GM12892 (cell line): ENCODE data around the gene RNF183.

ENCODE experiments used
- POLR2A ChIP-seq: IDR thresholded peaks from 2 replicates; pipeline ENCODE4 v1.6.1; 2011; ENCODE audit warnings: low read depth, low read length, control low read depth
- POLR2AphosphoS5 ChIP-seq: IDR thresholded peaks from 2 replicates; pipeline ENCODE4 v1.6.1; 2011; ENCODE audit warnings: low read depth, low read length, control low read depth
- TAF1 ChIP-seq: IDR thresholded peaks from 2 replicates; pipeline ENCODE4 v1.6.1; 2011; ENCODE audit warnings: low read depth, mild to moderate bottlenecking, control low read depth, low read length, borderline replicate concordance

DNA sequence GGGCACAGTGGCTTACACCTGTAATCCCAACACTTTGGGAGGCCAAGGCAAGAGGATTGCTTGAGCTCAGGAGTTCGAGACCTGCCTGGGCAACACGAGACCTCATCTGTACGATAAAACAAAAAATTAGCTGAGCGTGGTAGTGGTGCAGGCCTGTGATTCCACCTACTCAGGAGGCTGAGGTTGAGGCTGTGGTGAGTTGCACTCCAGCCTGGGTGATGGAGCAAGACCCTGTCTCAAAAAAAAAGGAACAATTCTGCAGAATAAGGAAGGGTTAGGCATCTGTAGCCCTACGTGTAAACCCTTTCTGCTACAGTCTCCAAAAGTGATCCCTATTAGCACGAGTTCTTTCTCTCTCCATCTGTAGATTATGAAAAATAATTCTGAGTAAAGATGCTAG, 47.7 kb downstream of the RNF183 start:
- TF ChIP-seq TAF1 (no peak), POLR2A (no peak), POLR2AphosphoS5 (no peak)
